ENCODE data around the gene CFDP1.
"Not testable (repeated sequence)": the region's sequence is repeated elsewhere in the genome, so short reads cannot be mapped to it uniquely, and the experiment has no call there.

The CFDP1 gene

DNA sequence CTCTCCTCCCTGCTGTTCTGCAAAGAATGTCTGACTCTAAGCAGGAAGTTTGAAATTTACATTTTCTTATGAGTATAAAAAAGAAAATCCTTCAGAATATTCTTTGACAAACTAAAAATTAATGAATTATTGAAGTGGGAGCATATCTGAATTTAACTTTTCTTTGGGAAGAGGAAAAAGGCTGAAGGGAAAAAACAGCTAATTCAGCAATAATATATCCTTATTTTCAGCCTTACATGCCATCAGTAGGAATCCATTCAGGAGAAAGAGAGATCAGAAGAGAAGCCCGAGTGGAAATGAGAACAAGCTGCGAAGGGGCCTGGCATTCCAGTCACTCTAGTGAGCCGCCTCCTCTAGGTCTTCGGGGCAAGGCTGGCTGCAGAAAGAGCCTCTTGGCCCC lies 140.1 kb downstream of the CFDP1 start:
- Histone ChIP-seq H3K4me1 (ENCODE audit: control insufficient read depth, insufficient read depth, low read length, poor library complexity, severe bottlenecking) (peaks cover 19% of the 10 kb centered on the region), H3K9me3 (ENCODE audit: control insufficient read depth, low read length) (no peaks in the 10 kb centered on the region), H3K4me3 (ENCODE audit: extremely low read depth, insufficient read depth, low read length, poor library complexity, severe bottlenecking) (no peak overlapping the region), H3K36me3 (ENCODE audit: control insufficient read depth, insufficient read depth, low read length) (peaks cover 56% of the 10 kb centered on the region), H3K27ac (ENCODE audit: low read depth, low read length, severe bottlenecking) (no peak overlapping the region)
- WGBS, 2 experiments (ENCODE audit: insufficient coverage in 2 of 2) = 89 to 91% methylated on average over 3 to 4 of the region's 4 CpGs

DNA sequence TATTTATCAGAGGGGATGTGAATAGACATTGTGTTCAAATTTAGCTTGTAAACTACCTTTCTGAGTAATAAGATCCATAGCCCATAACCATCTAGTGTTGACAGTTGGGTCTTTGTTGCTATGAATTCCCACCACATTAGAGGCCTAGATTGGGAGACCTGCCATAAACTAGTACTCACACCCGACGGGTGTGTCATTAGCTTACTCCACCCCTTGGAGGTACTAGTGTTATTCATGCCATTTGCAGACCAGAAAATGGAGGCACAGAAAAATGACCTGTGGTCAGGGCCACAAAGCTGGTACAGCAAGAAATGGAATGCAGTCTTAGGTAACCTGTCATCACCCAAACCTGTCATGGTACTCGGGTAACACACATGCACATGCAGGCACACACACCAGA lies 140.6 kb downstream of the CFDP1 start:
- no peak overlapping the region for H3K27ac ChIP-seq (ENCODE audit: low read depth, low read length, severe bottlenecking)
- H3K4me1 ChIP-seq (ENCODE audit: control insufficient read depth, insufficient read depth, low read length, poor library complexity, severe bottlenecking) = peaks cover 18% of the 10 kb centered on the region
- no peaks in the 10 kb centered on the region for H3K9me3 ChIP-seq (ENCODE audit: control insufficient read depth, low read length)
- H3K4me3 ChIP-seq (ENCODE audit: extremely low read depth, insufficient read depth, low read length, poor library complexity, severe bottlenecking) = no peak overlapping the region
- 88 to 100% methylated on average over 1 of the region's 3 CpGs for WGBS, 2 experiments (ENCODE audit: insufficient coverage in 2 of 2)
- peaks cover 56% of the 10 kb centered on the region for H3K36me3 ChIP-seq (ENCODE audit: control insufficient read depth, insufficient read depth, low read length)

DNA sequence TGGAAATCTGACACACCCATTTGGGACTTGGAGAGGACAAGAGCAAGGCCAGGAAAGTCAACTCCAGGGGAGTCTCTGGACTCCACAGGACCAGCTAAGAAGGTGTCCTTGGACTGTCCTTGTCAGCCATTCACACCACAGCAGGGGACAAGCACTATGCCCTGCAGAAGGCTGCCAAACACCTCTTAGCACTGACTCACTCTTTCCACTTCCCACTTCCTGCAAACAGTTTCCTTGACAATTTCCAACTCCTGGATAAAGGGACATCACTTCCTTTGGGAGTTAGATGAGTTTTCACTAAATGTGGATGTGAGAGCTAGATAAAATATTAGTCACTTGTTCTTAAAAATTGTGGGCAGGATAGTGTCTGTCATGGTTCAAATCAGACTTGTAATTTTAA lies 144.1 kb downstream of the CFDP1 start:
- peak overlapping the region; percentile 55 for H3K27ac ChIP-seq (ENCODE audit: low read depth, low read length, severe bottlenecking)
- peaks cover 4% of the 10 kb centered on the region for H3K9me3 ChIP-seq (ENCODE audit: control insufficient read depth, low read length)
- H3K4me3 ChIP-seq (ENCODE audit: extremely low read depth, insufficient read depth, low read length, poor library complexity, severe bottlenecking) = no peak overlapping the region
- peaks cover 23% of the 10 kb centered on the region for H3K4me1 ChIP-seq (ENCODE audit: control insufficient read depth, insufficient read depth, low read length, poor library complexity, severe bottlenecking)
- peaks cover 45% of the 10 kb centered on the region for H3K36me3 ChIP-seq (ENCODE audit: control insufficient read depth, insufficient read depth, low read length)

DNA sequence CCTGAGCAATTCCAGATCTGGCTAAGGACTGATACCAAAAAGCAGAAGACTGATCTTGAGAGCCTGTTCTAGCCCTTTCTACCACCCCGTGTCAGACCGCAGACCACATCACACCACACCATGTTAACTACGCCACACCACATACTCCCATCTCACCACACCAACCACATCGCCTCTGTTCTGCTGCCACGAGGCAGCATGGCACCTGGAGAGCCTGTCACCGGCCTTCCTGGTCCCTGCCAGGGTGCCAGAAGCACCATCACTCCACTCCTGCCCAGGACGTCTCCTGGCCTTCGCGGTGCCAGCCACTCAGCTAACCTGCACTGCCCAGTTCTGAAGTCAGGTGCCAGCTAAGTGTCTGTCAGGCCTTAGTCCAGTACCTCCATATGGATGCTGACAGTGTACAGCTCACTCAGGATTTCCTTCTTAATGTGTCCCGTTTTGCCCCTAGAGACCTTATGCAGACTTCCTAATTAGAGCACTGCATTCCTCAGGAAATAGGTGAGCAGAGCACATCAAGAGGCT lies 144.6 kb downstream of the CFDP1 start:
- Histone ChIP-seq H3K4me1 (ENCODE audit: control insufficient read depth, insufficient read depth, low read length, poor library complexity, severe bottlenecking) (peaks cover 23% of the 10 kb centered on the region), H3K27ac (ENCODE audit: low read depth, low read length, severe bottlenecking) (peak overlapping the region; percentile 55), H3K36me3 (ENCODE audit: control insufficient read depth, insufficient read depth, low read length) (peaks cover 45% of the 10 kb centered on the region), H3K4me3 (ENCODE audit: extremely low read depth, insufficient read depth, low read length, poor library complexity, severe bottlenecking) (no peak overlapping the region), H3K9me3 (ENCODE audit: control insufficient read depth, low read length) (peaks cover 4% of the 10 kb centered on the region)
- 89 to 95% methylated on average over 8 to 10 of the region's 10 CpGs for WGBS, 2 experiments (ENCODE audit: insufficient coverage in 2 of 2)

DNA sequence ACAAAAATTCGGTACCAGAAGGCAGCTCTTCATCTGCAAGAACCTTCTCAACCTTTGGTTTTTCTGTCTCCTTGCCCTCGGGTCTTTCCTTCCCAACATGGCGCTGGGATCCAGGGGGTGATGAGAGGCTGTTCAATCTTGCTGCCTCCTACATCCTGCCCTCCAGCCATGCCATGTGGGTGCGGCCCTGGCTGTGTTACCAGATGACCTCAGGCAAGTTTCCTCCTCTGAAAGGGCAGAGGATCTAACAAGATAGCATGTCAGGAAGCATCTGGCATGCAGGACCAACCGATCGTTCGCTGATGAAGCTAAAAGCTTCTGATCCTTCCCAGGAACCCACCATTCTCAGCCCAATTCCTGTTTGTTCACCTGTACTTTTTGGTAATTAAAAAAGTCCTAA lies 145.1 kb downstream of the CFDP1 start:
- 93 to 95% methylated on average over 6 of the region's 7 CpGs for WGBS, 2 experiments (ENCODE audit: insufficient coverage in 2 of 2)
- H3K4me1 ChIP-seq (ENCODE audit: control insufficient read depth, insufficient read depth, low read length, poor library complexity, severe bottlenecking) = peaks cover 20% of the 10 kb centered on the region
- no peak overlapping the region for H3K4me3 ChIP-seq (ENCODE audit: extremely low read depth, insufficient read depth, low read length, poor library complexity, severe bottlenecking)
- no peak overlapping the region for H3K27ac ChIP-seq (ENCODE audit: low read depth, low read length, severe bottlenecking)
- peaks cover 4% of the 10 kb centered on the region for H3K9me3 ChIP-seq (ENCODE audit: control insufficient read depth, low read length)
- H3K36me3 ChIP-seq (ENCODE audit: control insufficient read depth, insufficient read depth, low read length) = peaks cover 40% of the 10 kb centered on the region

DNA sequence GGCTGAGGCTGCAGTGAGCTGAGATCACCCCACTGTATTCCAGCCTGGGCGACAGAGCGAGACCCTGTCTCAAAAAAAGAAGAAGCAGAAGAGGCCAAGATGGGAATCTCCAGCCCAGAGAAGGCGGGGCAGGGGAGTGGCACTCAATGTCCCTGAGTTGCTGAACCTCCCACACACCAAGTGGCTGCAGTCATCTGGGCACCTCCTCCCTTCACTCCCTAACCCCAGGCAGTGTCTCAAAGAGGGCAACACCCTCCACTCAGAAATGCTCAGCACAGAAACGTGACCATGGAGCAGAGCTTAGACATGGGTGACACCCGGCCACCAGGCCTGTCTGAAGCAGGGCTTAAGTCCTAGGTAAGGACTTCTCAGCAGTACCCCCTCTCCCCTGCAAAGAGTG lies 145.6 kb downstream of the CFDP1 start:
- Histone ChIP-seq H3K36me3 (ENCODE audit: control insufficient read depth, insufficient read depth, low read length) (peaks cover 35% of the 10 kb centered on the region), H3K9me3 (ENCODE audit: control insufficient read depth, low read length) (peaks cover 4% of the 10 kb centered on the region), H3K4me3 (ENCODE audit: extremely low read depth, insufficient read depth, low read length, poor library complexity, severe bottlenecking) (no peak overlapping the region), H3K4me1 (ENCODE audit: control insufficient read depth, insufficient read depth, low read length, poor library complexity, severe bottlenecking) (peaks cover 20% of the 10 kb centered on the region), H3K27ac (ENCODE audit: low read depth, low read length, severe bottlenecking) (no peak overlapping the region)
- WGBS, 2 experiments (ENCODE audit: insufficient coverage in 2 of 2) = 89 to 90% methylated on average over 4 to 5 of the region's 5 CpGs

DNA sequence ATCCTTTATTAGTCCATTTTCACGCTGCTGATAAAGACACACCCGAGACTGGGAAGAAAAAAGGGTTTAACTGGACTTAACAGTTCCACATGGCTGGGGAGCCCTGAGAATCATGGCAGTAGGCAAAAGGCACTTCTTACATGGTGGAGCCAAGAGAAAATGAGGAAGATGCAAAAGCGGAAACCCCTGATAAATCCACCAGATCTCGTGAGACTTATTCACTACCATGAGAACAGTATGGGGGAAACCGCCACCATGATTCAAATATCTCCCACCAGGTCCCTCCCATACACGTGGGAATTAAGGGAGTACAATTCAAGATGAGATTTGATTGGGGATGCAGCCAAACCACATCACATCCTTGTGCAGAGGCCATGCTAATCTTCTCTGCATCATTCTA lies 146.9 kb downstream of the CFDP1 start:
- no peak overlapping the region for H3K27ac ChIP-seq (ENCODE audit: low read depth, low read length, severe bottlenecking)
- peaks cover 20% of the 10 kb centered on the region for H3K4me1 ChIP-seq (ENCODE audit: control insufficient read depth, insufficient read depth, low read length, poor library complexity, severe bottlenecking)
- H3K4me3 ChIP-seq (ENCODE audit: extremely low read depth, insufficient read depth, low read length, poor library complexity, severe bottlenecking) = no peak overlapping the region
- H3K9me3 ChIP-seq (ENCODE audit: control insufficient read depth, low read length) = peaks cover 4% of the 10 kb centered on the region
- WGBS, 2 experiments (ENCODE audit: insufficient coverage in 2 of 2) = 98% methylated on average over 4 to 5 of the region's 6 CpGs
- peaks cover 23% of the 10 kb centered on the region for H3K36me3 ChIP-seq (ENCODE audit: control insufficient read depth, insufficient read depth, low read length)

DNA sequence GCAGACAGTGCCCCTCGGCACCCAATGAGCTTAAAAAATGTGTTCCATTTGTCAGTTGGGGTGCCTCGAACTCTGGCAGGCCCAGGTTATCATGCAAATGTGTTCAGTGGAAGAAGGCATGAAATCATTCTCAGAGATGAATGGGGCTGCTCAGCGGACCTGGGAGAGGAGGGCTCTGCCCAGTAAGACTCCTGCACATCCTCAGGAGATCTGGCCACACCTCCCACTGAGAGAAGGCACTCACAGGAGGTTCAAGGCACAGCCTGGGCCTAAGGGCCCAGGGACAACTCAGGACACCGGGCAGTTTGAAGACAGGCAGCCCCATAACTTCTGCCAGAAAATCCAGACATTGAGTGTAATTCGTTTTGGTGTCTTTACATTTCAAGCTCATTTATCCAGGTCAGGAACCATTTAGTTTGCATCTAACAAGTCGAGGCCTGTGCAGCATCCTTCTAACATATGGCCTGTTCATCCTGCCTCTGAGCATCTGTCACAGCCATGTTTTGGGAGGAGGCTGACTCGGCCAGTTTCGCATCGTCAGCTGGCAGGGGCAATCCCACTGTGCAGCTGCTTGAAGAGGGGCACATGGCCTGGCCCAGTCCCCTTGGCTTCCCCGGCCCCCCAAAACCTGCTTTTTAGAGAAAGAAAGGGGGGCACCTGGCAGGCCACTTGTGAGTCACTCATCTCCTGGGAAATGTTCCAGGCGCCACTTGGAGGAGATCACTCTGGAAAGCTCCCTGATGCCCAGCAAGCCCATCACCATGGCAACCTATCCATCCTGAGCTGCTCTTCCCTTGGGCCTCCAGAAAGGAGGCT lies 150.6 kb downstream of the CFDP1 start:
- H3K36me3 ChIP-seq (ENCODE audit: control insufficient read depth, insufficient read depth, low read length) = peaks cover 15% of the 10 kb centered on the region
- H3K4me1 ChIP-seq (ENCODE audit: control insufficient read depth, insufficient read depth, low read length, poor library complexity, severe bottlenecking) = peaks cover 6% of the 10 kb centered on the region
- H3K9me3 ChIP-seq (ENCODE audit: control insufficient read depth, low read length) = peaks cover 4% of the 10 kb centered on the region
- 94% methylated on average over 10 of the region's 11 CpGs for WGBS, 2 experiments (ENCODE audit: insufficient coverage in 2 of 2)
- no peak overlapping the region for H3K4me3 ChIP-seq (ENCODE audit: extremely low read depth, insufficient read depth, low read length, poor library complexity, severe bottlenecking)
- H3K27ac ChIP-seq (ENCODE audit: low read depth, low read length, severe bottlenecking) = no peak overlapping the region

DNA sequence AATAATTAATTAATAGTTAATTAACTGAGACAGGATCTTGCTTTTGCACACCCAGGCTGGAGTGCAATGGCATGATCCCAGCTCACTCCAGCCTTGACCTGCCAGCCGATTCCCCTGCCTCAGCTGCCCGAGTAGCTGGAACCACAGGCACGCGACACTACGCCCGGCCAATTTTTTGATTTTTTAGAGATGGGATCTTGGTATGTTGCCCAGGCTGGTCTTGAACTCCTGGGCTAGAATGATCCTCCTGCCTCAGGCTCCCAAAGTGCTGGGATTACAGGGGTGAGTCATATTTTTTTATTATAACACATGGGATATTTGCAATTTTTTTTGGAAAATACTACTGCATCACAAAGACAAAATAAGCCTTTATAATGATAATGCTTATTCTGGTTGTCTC lies 151.5 kb downstream of the CFDP1 start:
- H3K36me3 ChIP-seq (ENCODE audit: control insufficient read depth, insufficient read depth, low read length) = peaks cover 15% of the 10 kb centered on the region
- WGBS, 2 experiments (ENCODE audit: insufficient coverage in 2 of 2) = 81 to 100% methylated on average over 6 of the region's 6 CpGs
- H3K27ac ChIP-seq (ENCODE audit: low read depth, low read length, severe bottlenecking) = no peak overlapping the region
- H3K4me1 ChIP-seq (ENCODE audit: control insufficient read depth, insufficient read depth, low read length, poor library complexity, severe bottlenecking) = no peaks in the 10 kb centered on the region
- peaks cover 4% of the 10 kb centered on the region for H3K9me3 ChIP-seq (ENCODE audit: control insufficient read depth, low read length)
- no peak overlapping the region for H3K4me3 ChIP-seq (ENCODE audit: extremely low read depth, insufficient read depth, low read length, poor library complexity, severe bottlenecking)

DNA sequence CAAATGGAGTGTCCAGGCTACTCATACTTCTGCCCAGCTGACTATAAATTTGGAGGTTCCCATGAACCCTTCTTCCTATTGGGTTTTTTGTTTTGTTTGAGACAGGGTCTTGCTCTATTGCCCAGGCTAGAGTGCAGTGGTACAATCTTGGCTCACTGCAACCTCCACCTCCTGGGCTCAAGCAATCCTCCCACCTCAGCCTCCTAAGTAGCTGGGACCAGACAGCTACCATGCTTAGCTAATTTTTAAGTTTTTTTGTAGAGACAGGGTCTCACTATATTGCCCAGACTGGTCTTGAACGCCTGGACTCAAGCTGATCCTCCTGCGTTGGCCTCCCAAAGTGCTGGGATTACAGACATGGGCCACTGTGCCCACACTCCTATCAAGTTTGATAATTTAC lies 152.3 kb downstream of the CFDP1 start:
- peaks cover 15% of the 10 kb centered on the region for H3K36me3 ChIP-seq (ENCODE audit: control insufficient read depth, insufficient read depth, low read length)
- not testable (repeated sequence) for H3K4me3 ChIP-seq (ENCODE audit: extremely low read depth, insufficient read depth, low read length, poor library complexity, severe bottlenecking); H3K4me1 ChIP-seq (ENCODE audit: control insufficient read depth, insufficient read depth, low read length, poor library complexity, severe bottlenecking); H3K9me3 ChIP-seq (ENCODE audit: control insufficient read depth, low read length); H3K27ac ChIP-seq (ENCODE audit: low read depth, low read length, severe bottlenecking)
- WGBS, 2 experiments (ENCODE audit: insufficient coverage in 2 of 2) = 100% methylated on average over 1 to 2 of the region's 2 CpGs

DNA sequence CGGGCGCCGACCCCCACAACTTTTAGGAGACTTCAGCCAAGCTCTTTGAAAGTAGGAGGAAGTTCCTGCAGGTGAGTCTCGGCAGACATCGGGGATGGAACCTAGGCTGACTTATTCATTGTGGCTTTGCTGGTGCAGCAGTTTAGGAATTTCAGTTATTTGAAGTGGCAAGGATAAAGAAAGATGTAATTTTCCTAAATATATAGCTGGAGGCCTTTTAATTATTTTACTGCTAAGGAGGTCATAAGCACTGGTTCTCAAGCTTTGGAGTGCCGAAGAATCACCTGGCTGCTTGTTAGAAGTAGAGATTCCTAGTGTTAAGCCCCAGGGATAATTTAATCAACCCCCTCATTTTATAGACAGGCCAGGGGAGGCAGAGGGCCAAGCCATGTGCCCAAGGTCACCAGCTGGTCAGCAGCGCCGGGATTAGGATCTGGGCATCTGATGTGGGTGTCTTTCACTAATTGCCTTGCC lies 152.9 kb downstream of the CFDP1 start:
- 91 to 96% methylated on average over 5 to 6 of the region's 8 CpGs for WGBS, 2 experiments (ENCODE audit: insufficient coverage in 2 of 2)
- no peaks in the 10 kb centered on the region for H3K4me1 ChIP-seq (ENCODE audit: control insufficient read depth, insufficient read depth, low read length, poor library complexity, severe bottlenecking)
- no peak overlapping the region for H3K27ac ChIP-seq (ENCODE audit: low read depth, low read length, severe bottlenecking)

More for the DNA sequence above, 152.9 kb downstream of the CFDP1 start:
- H3K9me3 ChIP-seq (ENCODE audit: control insufficient read depth, low read length) = peaks cover 4% of the 10 kb centered on the region
- peaks cover 10% of the 10 kb centered on the region for H3K36me3 ChIP-seq (ENCODE audit: control insufficient read depth, insufficient read depth, low read length)
- no peak overlapping the region for H3K4me3 ChIP-seq (ENCODE audit: extremely low read depth, insufficient read depth, low read length, poor library complexity, severe bottlenecking)

Measured in mesodermal cell (in vitro differentiated cells).